GM19467 (cell line): Measurements from ENCODE around the gene GCSAM.

Experiments used
- ATAC-seq: cut with Tn5 transposase; IDR thresholded peaks from one replicate; pipeline ENCODE4 v1.9.1; 2021; ENCODE audit warnings: mild to moderate bottlenecking, moderate library complexity; ENCODE audit not compliant: unreplicated experiment

GCSAM gene

GRCh38 chr3:112129925-112130637 lies 3.0 kb downstream of the GCSAM start:
- ATAC-seq, result no peak

GRCh38 chr3:112128843-112129727 lies 4.0 kb downstream of the GCSAM start:
- ATAC-seq, result peak; percentile 50

- no peak for ATAC-seq
Measured at GRCh38 chr3:112127522-112128494, 5.2 kb downstream of the GCSAM start.

- ATAC-seq, result no peak
Measured at GRCh38 chr3:112126511-112126911, 6.5 kb downstream of the GCSAM start.

- no peak for ATAC-seq
Measured at GRCh38 chr3:112124907-112125607, 8.0 kb downstream of the GCSAM start.

- ATAC-seq, result no peak
Measured at GRCh38 chr3:112123548-112123947, 9.5 kb downstream of the GCSAM start.

- ATAC-seq, result no peak
Measured at GRCh38 chr3:112122870-112123269, 10.2 kb downstream of the GCSAM start.

GRCh38 chr3:112121577-112122547 lies 11.2 kb downstream of the GCSAM start:
- no peak for ATAC-seq

GRCh38 chr3:112119962-112120836 lies 12.8 kb downstream of the GCSAM start:
- no peak for ATAC-seq

- peak; percentile 31 for ATAC-seq
Measured at GRCh38 chr3:112117841-112118571, 15.0 kb downstream of the GCSAM start.

GRCh38 chr3:112117415-112117814 lies 15.6 kb downstream of the GCSAM start:
- no peak for ATAC-seq

- ATAC-seq, result no peak
Measured at GRCh38 chr3:112116748-112117186, 16.3 kb downstream of the GCSAM start.

- no peak for ATAC-seq
Measured at GRCh38 chr3:112115806-112116383, 17.2 kb downstream of the GCSAM start.

- no peak for ATAC-seq
Measured at GRCh38 chr3:112115161-112115739, 17.8 kb downstream of the GCSAM start.

GRCh38 chr3:112114576-112115160 lies 18.4 kb downstream of the GCSAM start:
- ATAC-seq, result no peak

- ATAC-seq, result peak; percentile 71
Measured at GRCh38 chr3:112111785-112112402, 21.2 kb downstream of the GCSAM start.
